Transverse colon (tissue), 4 donors: ENCODE measurements around the gene GALNT6. TPM values are rescaled to one million over a fixed set of nuclear protein-coding genes. Genes with fewer than 3 reads are reported as not detected.

Experiments used
- DNase-seq: peaks from one replicate; pipeline ENCODE4 v3.0.0-alpha.2; 2019
- H3K27ac ChIP-seq, 4 donors: fragments of 200-600 bp; sonication (generic); 2 replicates each; pipeline ENCODE4 v1.5.1; 2016 to 2018; ENCODE audit warnings: inconsistent platforms in 4 of 4
- H3K27me3 ChIP-seq: fragments of 200-600 bp; sonication (generic); 2 replicates; pipeline ENCODE4 v1.5.1; 2017; ENCODE audit warnings: inconsistent platforms
- H3K36me3 ChIP-seq, 4 donors: fragments of 200-600 bp; sonication (generic); 2 replicates each; pipeline ENCODE4 v1.5.1; 2017 to 2019; ENCODE audit warnings: inconsistent platforms in 4 of 4
- H3K4me1 ChIP-seq, 4 donors: fragments of 200-600 bp; sonication (generic); 2 replicates each; pipeline ENCODE4 v1.5.1; 2017 to 2020; ENCODE audit warnings: inconsistent platforms in 4 of 4
- H3K4me3 ChIP-seq, 4 donors: fragments of 200-600 bp; sonication (generic); 1 replicate in 1 of 4; 2 replicates in 3 of 4; pipeline versions ENCODE4 v1.5.1 to v1.6.1; 2017 to 2019; ENCODE audit warnings: inconsistent platforms in 4 of 4
- H3K9me3 ChIP-seq, 2 donors: fragments of 200-600 bp; sonication (generic); 2 replicates each; pipeline ENCODE4 v1.5.1; 2017 to 2019; ENCODE audit warnings: inconsistent platforms in 2 of 2
- EP300 ChIP-seq: sonication (generic); formaldehyde crosslinking; IDR thresholded peaks from one replicate; pipeline ENCODE4 v1.6.1; 2017; ENCODE audit warnings: antibody characterized with exemption, low read depth
- POLR2A ChIP-seq: fragments of 450-650 bp; IDR thresholded peaks from one replicate; pipeline ENCODE4 v1.6.1; 2016; ENCODE audit warnings: antibody characterized with exemption, mild to moderate bottlenecking, moderate library complexity
- POLR2AphosphoS5 ChIP-seq, 3 donors: sonication (generic); formaldehyde crosslinking; IDR thresholded peaks; one replicate each; pipeline ENCODE4 v1.6.1; 2016; ENCODE audit warnings: antibody characterized with exemption in 3 of 3
- WGBS, 2 donors: methylation state at CpG; one replicate each; pipeline ENCODE4 v1.1.5; 2018; ENCODE audit warnings: low coverage in 1 of 2; 5-methylcytosine and 5-hydroxymethylcytosine counted together
- in situ Hi-C, 4 donors: fragments of 200-750 bp; cut with MboI; loops; one replicate each; pipeline versions ENCODE4 v1.15.0 to v1.15.1; 2017; ENCODE audit warnings: low sequenced_read_pairs in 3 of 4, low pct_ligation_motif_present in 1 of 4, low pct_unique_long_range_greater_than_20kb in 1 of 4
- intact Hi-C: fragments of 100-400 bp; cut with DNase I; formaldehyde crosslinking; loops from one replicate; pipeline ENCODE4 v1.15.1; 2023; ENCODE audit warnings: low total_unique reads
- total RNA-seq, 4 donors: library from RNA; depleted of rRNA; stranded (reverse); fragments of >200 nt; gene quantifications; one replicate each; pipeline ENCODE4 v1.1.0, GENCODE V29; 2016
- TF ChIP-seq, protein P1 (sequence below), 5 experiments: fragments of 200-600 bp in 3 of 5; fragments of 450-650 bp in 2 of 5; sonication (generic) in 3 of 5; IDR thresholded peaks; 1 replicate in 2 of 5; 2 replicates in 3 of 5; pipeline ENCODE4 v1.5.1; 2016 to 2017; ENCODE audit warnings: antibody characterized with exemption in 5 of 5, inconsistent platforms in 3 of 5, mild to moderate bottlenecking in 2 of 5, moderate library complexity in 1 of 5

Gene GALNT6
- total RNA-seq, 4 donors from 2014 or later = 17.5 to 52.7 (median 26.8) TPM

DNA sequence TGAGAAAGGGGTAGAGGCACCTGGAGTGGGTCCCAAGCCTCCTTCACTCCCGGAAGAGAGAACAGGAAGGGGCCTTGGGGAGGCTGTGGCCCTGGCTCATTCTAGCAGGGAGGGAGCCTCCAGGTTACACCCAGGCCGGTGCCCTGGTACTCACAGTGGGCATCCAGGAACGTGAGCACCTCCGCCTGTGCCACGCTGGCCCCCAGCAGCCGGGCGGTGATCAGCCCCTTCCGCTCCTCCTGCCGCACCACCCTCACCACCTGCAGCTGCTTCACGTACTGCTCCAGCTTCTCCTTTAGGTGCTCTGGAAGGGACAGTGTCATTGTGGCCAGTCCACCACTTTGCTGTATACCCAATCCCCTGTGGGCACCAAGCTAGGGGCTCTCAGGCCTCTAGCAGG is 25.9 kb downstream of the GALNT6 start:
- Histone ChIP-seq H3K27me3 (no peaks in the 10 kb centered on the region), H3K4me3 (no peak overlapping the region), H3K9me3 (no peaks in the 10 kb centered on the region), H3K36me3 (no peaks in the 10 kb centered on the region), H3K27ac (no peak overlapping the region), H3K4me1 (peaks cover 0 to 11% (median 7%) of the 10 kb centered on the region in 4 donors)
- intact Hi-C loops (no loop called here), in situ Hi-C loops (no loop called here)
- no peak for DNase-seq
- 94% methylated on average over 10 of the region's 10 CpGs; no CpG with 5 or more reads in 1 of the 2 donors for WGBS, 2 donors
- TF ChIP-seq EP300 (no peak), POLR2A (no peak), POLR2AphosphoS5 (IDR thresholded peaks at IDR 0.05) (no peak)
- TF ChIP-seq, protein P1, sequence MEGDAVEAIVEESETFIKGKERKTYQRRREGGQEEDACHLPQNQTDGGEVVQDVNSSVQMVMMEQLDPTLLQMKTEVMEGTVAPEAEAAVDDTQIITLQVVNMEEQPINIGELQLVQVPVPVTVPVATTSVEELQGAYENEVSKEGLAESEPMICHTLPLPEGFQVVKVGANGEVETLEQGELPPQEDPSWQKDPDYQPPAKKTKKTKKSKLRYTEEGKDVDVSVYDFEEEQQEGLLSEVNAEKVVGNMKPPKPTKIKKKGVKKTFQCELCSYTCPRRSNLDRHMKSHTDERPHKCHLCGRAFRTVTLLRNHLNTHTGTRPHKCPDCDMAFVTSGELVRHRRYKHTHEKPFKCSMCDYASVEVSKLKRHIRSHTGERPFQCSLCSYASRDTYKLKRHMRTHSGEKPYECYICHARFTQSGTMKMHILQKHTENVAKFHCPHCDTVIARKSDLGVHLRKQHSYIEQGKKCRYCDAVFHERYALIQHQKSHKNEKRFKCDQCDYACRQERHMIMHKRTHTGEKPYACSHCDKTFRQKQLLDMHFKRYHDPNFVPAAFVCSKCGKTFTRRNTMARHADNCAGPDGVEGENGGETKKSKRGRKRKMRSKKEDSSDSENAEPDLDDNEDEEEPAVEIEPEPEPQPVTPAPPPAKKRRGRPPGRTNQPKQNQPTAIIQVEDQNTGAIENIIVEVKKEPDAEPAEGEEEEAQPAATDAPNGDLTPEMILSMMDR (IDR thresholded peaks at IDR 0.05) = no peak

GRCh38 chr12:51364001-51364400 is 27.2 kb downstream of the GALNT6 start:
- intact Hi-C loops (no loop called here), in situ Hi-C loops (no loop called here)
- WGBS, 2 donors = 92% methylated on average over 11 of the region's 11 CpGs; no CpG with 5 or more reads in 1 of the 2 donors
- no peaks in the 10 kb centered on the region for H3K36me3 ChIP-seq
- H3K4me1 ChIP-seq = peaks cover 0 to 8% (median 6%) of the 10 kb centered on the region in 4 donors
- no peaks in the 10 kb centered on the region for H3K9me3 ChIP-seq
- no peak overlapping the region for H3K4me3 ChIP-seq
- TF ChIP-seq, protein P1 (IDR thresholded peaks at IDR 0.05) = no peak
- TF ChIP-seq EP300 = no peak
- no peak for TF ChIP-seq POLR2AphosphoS5 (IDR thresholded peaks at IDR 0.05)
- no peak for TF ChIP-seq POLR2A
- no peak for DNase-seq
- H3K27ac ChIP-seq = no peak overlapping the region
- H3K27me3 ChIP-seq = no peaks in the 10 kb centered on the region

DNA sequence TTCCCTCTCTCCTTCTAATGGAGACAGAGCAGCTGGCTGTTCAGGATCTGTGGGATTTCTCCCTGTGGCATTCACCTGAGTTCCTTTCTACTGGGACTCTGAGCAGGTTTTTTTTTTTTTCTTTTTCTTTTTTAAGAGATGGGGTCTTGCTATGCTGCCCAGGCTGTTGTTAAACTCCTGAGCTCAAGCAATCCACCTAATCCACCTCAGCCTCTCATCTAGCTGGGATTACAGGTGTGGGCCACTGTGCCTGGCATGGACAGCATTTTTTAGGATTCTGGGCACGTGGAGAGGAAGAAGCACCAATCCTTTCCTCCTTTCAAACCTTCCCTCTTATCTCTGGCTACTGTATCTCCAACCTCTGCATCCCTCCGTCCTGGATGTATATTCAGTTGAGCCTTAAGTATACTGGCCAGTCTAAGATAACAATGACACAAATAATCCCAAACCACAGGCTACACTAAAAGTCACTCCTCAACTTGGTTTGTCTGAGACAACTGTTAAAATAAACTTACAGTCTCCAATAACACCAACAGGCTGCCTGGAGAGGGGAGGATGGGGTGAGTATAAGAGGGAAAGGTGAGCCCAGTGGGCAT is 28.4 kb downstream of the GALNT6 start:
- Histone ChIP-seq H3K36me3 (no peaks in the 10 kb centered on the region), H3K27ac (no peak overlapping the region), H3K27me3 (no peaks in the 10 kb centered on the region), H3K4me1 (no peaks in the 10 kb centered on the region), H3K4me3 (no peak overlapping the region), H3K9me3 (no peaks in the 10 kb centered on the region)
- intact Hi-C loops (no loop called here), in situ Hi-C loops (no loop called here)
- no peak for TF ChIP-seq POLR2A
- TF ChIP-seq EP300 = no peak
- TF ChIP-seq, protein P1 (IDR thresholded peaks at IDR 0.05) = no peak
- TF ChIP-seq POLR2AphosphoS5 (IDR thresholded peaks at IDR 0.05) = no peak
- WGBS, 2 donors = 20 to 77% methylated on average over 1 to 2 of the region's 2 CpGs
- no peak for DNase-seq

DNA sequence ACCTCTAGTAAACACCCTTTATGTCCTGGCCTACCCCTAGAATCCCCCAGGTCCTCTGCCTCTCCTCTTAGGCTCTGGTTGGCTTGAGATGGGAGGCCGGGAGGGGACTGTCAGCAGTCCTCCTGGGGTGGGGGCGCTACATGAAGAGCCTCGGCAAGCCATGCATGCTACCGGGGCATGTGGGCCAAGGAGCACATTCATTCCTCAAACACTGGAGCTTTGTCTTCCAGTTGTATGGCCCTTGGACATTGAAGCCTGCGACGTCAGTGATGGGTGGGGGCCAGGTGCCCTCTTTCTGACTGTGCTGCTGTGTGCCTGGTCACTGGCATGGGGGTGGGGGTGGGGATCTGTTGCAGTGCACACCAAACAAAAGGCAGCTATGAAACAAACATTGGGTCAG is 28.9 kb downstream of the GALNT6 start:
- no peak overlapping the region for H3K27ac ChIP-seq
- in situ Hi-C loops = no loop called here
- DNase-seq = no peak
- no peaks in the 10 kb centered on the region for H3K4me1 ChIP-seq
- no peaks in the 10 kb centered on the region for H3K36me3 ChIP-seq
- WGBS, 2 donors = 91% methylated on average over 6 of the region's 6 CpGs; no CpG with 5 or more reads in 1 of the 2 donors
- TF ChIP-seq, protein P1 (IDR thresholded peaks at IDR 0.05) = no peak
- no peak for TF ChIP-seq EP300
- TF ChIP-seq POLR2A = no peak
- TF ChIP-seq POLR2AphosphoS5 (IDR thresholded peaks at IDR 0.05) = no peak
- no peaks in the 10 kb centered on the region for H3K27me3 ChIP-seq
- H3K4me3 ChIP-seq = no peak overlapping the region
- intact Hi-C loops = no loop called here
- no peaks in the 10 kb centered on the region for H3K9me3 ChIP-seq
